Smooth muscle cell (in vitro differentiated cells): ENCODE measurements around the gene CADM2. TPM values are rescaled to one million over a fixed set of nuclear protein-coding genes. Genes with fewer than 3 reads are reported as not detected.

ENCODE experiments used
- DNase-seq: peaks from one replicate; lab custom pipeline; 2025; ENCODE audit not compliant: unreplicated experiment; lab: John Stamatoyannopoulos, UW
- H2AFZ ChIP-seq: fragments of 200-600 bp; sonication (generic); 2 replicates; pipeline ENCODE4 v1.6.0; 2016; ENCODE audit warnings: antibody characterized with exemption, low read depth, mild to moderate bottlenecking
- H3F3A ChIP-seq: fragments of 200-600 bp; sonication (generic); 2 replicates; pipeline ENCODE4 v1.6.0; 2017; ENCODE audit warnings: antibody characterized with exemption, low read depth
- H3K27ac ChIP-seq: fragments of 200-600 bp; sonication (generic); 2 replicates; pipeline ENCODE4 v1.5.1; 2016; ENCODE audit warnings: low read depth, mild to moderate bottlenecking
- H3K27me3 ChIP-seq: fragments of 200-600 bp; sonication (generic); 2 replicates; pipeline ENCODE4 v1.6.1; 2016; ENCODE audit warnings: low read depth, mild to moderate bottlenecking
- H3K36me3 ChIP-seq: fragments of 200-600 bp; sonication (generic); 2 replicates; pipeline ENCODE4 v1.5.1; 2016; ENCODE audit warnings: low read depth
- H3K4me1 ChIP-seq: fragments of 200-600 bp; sonication (generic); 2 replicates; pipeline ENCODE4 v1.5.1; 2016; ENCODE audit warnings: low read depth
- H3K4me2 ChIP-seq: fragments of 200-600 bp; sonication (generic); 2 replicates; pipeline ENCODE4 v1.6.0; 2016; ENCODE audit warnings: mild to moderate bottlenecking
- H3K4me3 ChIP-seq: fragments of 200-600 bp; sonication (generic); 2 replicates; pipeline ENCODE4 v1.5.1; 2016; ENCODE audit warnings: mild to moderate bottlenecking
- H3K79me2 ChIP-seq: fragments of 200-600 bp; sonication (generic); 2 replicates; pipeline ENCODE4 v1.6.0; 2016; ENCODE audit warnings: low read depth, mild to moderate bottlenecking
- H3K9ac ChIP-seq: fragments of 200-600 bp; sonication (generic); 2 replicates; pipeline ENCODE4 v1.6.0; 2016; ENCODE audit warnings: low read depth
- H3K9me3 ChIP-seq: fragments of 200-600 bp; sonication (generic); replicated peaks from 2 replicates; pipeline ENCODE4 v1.5.1; 2016; ENCODE audit warnings: low read depth
- H4K20me1 ChIP-seq: fragments of 200-600 bp; sonication (generic); 2 replicates; pipeline ENCODE4 v1.6.0; 2016; ENCODE audit warnings: low read depth
- WGBS: methylation state at CpG from one replicate; pipeline ENCODE4 v1.1.7; 2016; ENCODE audit warnings: low lambda C conversion rate; 5-methylcytosine and 5-hydroxymethylcytosine counted together
- polyA plus RNA-seq: library from polyadenylated mRNA; unstranded; fragments of >200 nt; fragmentation: Nextera tagmentation; extraction: Ambion mirVana; gene quantifications from 2 replicates; pipeline ENCODE4 v1.2.1, GENCODE V29; 2016
- total RNA-seq: library from RNA; depleted of rRNA; stranded (reverse); fragments of >200 nt; gene quantifications from 2 replicates; pipeline ENCODE4 v1.2.3, GENCODE V29; 2014
- TF ChIP-seq, protein P1 (sequence below): fragments of 200-600 bp; sonication (generic); IDR thresholded peaks from 2 replicates; pipeline ENCODE4 v1.5.1; 2017; ENCODE audit warnings: borderline replicate concordance, mild to moderate bottlenecking, antibody characterized with exemption; ENCODE audit not compliant: insufficient read depth, poor library complexity, severe bottlenecking

CADM2 gene
- total and polyA plus RNA-seq, 2 experiments from 2014 or later, result 0.13 TPM; not detected in 1

GRCh38 chr3:84961011-84961410, 2.2 kb downstream of the CADM2 start:
- no peak for DNase-seq
- H3F3A ChIP-seq, result no peaks in the 10 kb centered on the region
- peaks cover 58% of the 10 kb centered on the region for H3K27me3 ChIP-seq
- TF ChIP-seq, protein P1, sequence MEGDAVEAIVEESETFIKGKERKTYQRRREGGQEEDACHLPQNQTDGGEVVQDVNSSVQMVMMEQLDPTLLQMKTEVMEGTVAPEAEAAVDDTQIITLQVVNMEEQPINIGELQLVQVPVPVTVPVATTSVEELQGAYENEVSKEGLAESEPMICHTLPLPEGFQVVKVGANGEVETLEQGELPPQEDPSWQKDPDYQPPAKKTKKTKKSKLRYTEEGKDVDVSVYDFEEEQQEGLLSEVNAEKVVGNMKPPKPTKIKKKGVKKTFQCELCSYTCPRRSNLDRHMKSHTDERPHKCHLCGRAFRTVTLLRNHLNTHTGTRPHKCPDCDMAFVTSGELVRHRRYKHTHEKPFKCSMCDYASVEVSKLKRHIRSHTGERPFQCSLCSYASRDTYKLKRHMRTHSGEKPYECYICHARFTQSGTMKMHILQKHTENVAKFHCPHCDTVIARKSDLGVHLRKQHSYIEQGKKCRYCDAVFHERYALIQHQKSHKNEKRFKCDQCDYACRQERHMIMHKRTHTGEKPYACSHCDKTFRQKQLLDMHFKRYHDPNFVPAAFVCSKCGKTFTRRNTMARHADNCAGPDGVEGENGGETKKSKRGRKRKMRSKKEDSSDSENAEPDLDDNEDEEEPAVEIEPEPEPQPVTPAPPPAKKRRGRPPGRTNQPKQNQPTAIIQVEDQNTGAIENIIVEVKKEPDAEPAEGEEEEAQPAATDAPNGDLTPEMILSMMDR, result no peak
- H3K4me2 ChIP-seq, result peak overlapping the region; percentile 39
- H3K4me3 ChIP-seq, result peak overlapping the region; percentile 11
- no peaks in the 10 kb centered on the region for H3K9me3 ChIP-seq
- peaks cover 14% of the 10 kb centered on the region for H3K4me1 ChIP-seq
- H2AFZ ChIP-seq, result no peak overlapping the region
- no peaks in the 10 kb centered on the region for H3K36me3 ChIP-seq
- 12% methylated on average over 7 of the region's 7 CpGs for WGBS
- H3K9ac ChIP-seq, result no peak overlapping the region
- H4K20me1 ChIP-seq, result no peaks in the 10 kb centered on the region
- no peak overlapping the region for H3K27ac ChIP-seq
- H3K79me2 ChIP-seq, result no peaks in the 10 kb centered on the region

DNA sequence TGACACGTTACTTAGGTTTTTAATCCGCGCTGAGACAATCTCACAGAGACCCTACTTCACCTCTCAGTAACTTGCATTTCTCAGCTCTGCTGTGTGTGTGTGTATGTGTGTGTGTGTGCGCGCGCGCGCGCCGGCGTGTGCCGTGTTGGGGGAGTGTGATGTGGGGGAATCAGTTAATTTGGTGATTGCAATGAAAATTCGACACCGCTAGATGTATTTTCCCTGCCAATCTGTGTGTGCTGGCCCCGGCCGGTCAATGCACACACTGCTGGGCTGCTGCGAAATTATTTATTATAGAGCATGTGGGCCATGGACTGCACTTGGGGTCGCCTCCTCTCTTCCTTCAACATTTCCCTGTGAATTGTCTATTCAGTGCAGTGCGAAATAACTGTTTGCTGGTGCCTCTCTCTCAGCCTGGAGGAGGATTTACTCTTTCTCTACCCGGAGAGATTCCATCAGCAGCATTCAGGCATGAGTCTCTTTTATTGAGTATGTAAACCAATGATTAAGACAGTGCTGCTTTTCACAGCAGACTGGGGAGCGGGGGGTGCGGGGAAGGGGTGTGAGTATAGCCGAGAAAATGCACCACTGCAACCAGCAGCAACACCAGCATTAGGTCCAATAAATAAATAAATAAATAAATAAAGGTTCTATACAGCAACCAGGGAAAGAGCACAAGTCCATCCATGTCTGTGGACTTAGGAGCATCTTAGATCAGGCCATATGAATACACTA, 2.9 kb downstream of the CADM2 start:
- H3K4me2 ChIP-seq, result peak overlapping the region; percentile 39
- H3K9me3 ChIP-seq, result no peaks in the 10 kb centered on the region
- no peak overlapping the region for H3K27ac ChIP-seq
- H3K79me2 ChIP-seq, result no peaks in the 10 kb centered on the region
- H2AFZ ChIP-seq, result no peak overlapping the region
- peaks cover 55% of the 10 kb centered on the region for H3K27me3 ChIP-seq
- TF ChIP-seq, protein P1, result no peak
- H3K9ac ChIP-seq, result no peak overlapping the region
- H3K36me3 ChIP-seq, result no peaks in the 10 kb centered on the region
- no peaks in the 10 kb centered on the region for H3F3A ChIP-seq
- H3K4me3 ChIP-seq, result peak overlapping the region; percentile 11
- H4K20me1 ChIP-seq, result no peaks in the 10 kb centered on the region
- peaks cover 20% of the 10 kb centered on the region for H3K4me1 ChIP-seq
- no peak for DNase-seq
- 11% methylated on average over 23 of the region's 23 CpGs for WGBS

GRCh38 chr3:84962415-84962814, 3.6 kb downstream of the CADM2 start:
- Histone ChIP-seq H3K79me2 (no peaks in the 10 kb centered on the region), H4K20me1 (no peaks in the 10 kb centered on the region), H3K9me3 (no peaks in the 10 kb centered on the region), H2AFZ (no peak overlapping the region), H3K4me2 (no peak overlapping the region), H3K36me3 (no peaks in the 10 kb centered on the region), H3K4me3 (no peak overlapping the region), H3F3A (no peaks in the 10 kb centered on the region), H3K27ac (no peak overlapping the region), H3K9ac (no peak overlapping the region), H3K27me3 (peaks cover 51% of the 10 kb centered on the region), H3K4me1 (peaks cover 27% of the 10 kb centered on the region)
- WGBS, result 89% methylated on average over 5 of the region's 5 CpGs
- TF ChIP-seq, protein P1, result no peak
- no peak for DNase-seq

- H3K4me2 ChIP-seq, result no peak overlapping the region
- no peaks in the 10 kb centered on the region for H3K36me3 ChIP-seq
- H4K20me1 ChIP-seq, result no peaks in the 10 kb centered on the region
- H3K4me1 ChIP-seq, result peaks cover 33% of the 10 kb centered on the region
- H3K4me3 ChIP-seq, result no peak overlapping the region
- H2AFZ ChIP-seq, result no peak overlapping the region
- 88% methylated on average over 2 of the region's 2 CpGs for WGBS
- H3K79me2 ChIP-seq, result no peaks in the 10 kb centered on the region
- no peaks in the 10 kb centered on the region for H3K9me3 ChIP-seq
- no peaks in the 10 kb centered on the region for H3F3A ChIP-seq
- TF ChIP-seq, protein P1, result no peak
- no peak overlapping the region for H3K9ac ChIP-seq
- H3K27me3 ChIP-seq, result peaks cover 45% of the 10 kb centered on the region
- no peak overlapping the region for H3K27ac ChIP-seq
- no peak for DNase-seq
Measured at GRCh38 chr3:84963137-84963536, 4.3 kb downstream of the CADM2 start.
